ENCODE measurements around the gene NUDC. TPM values are rescaled to one million over a fixed set of nuclear protein-coding genes. Genes with fewer than 3 reads are reported as not detected.

Gene NUDC
- total RNA-seq, 2 donors from 2014 or later, result 103 to 120 TPM

- Mint-ChIP-seq H3K4me3 (peak within 1 kb of the TSS; percentile 85), H3K36me3 (ENCODE audit: low read depth) (peaks cover 60% of the 10 kb centered on the region), H3K9me3 (no peaks in the 10 kb centered on the region), H3K4me1 (peaks cover 11% of the 10 kb centered on the region), H3K27me3 (ENCODE audit: insufficient read depth) (no peaks in the 10 kb centered on the region), H3K27ac (peak within 1 kb of the TSS; percentile 94)
- 2 to 4% methylated on average over 48 to 89 of the region's 89 CpGs for WGBS, 2 experiments (ENCODE audit: insufficient coverage in 1 of 2, insufficient read length in 1 of 2)
- no peaks in the 10 kb centered on the region for H3K4me1 ChIP-seq (ENCODE audit: control insufficient read depth, insufficient read depth, low read length)
- peak within 1 kb of the TSS; percentile 91 for H3K4me3 ChIP-seq (ENCODE audit: low read length)
- H3K27me3 ChIP-seq (ENCODE audit: control insufficient read depth, insufficient read depth, low read length, poor library complexity, severe bottlenecking), result no peaks in the 10 kb centered on the region
- TF ChIP-seq, protein P1, sequence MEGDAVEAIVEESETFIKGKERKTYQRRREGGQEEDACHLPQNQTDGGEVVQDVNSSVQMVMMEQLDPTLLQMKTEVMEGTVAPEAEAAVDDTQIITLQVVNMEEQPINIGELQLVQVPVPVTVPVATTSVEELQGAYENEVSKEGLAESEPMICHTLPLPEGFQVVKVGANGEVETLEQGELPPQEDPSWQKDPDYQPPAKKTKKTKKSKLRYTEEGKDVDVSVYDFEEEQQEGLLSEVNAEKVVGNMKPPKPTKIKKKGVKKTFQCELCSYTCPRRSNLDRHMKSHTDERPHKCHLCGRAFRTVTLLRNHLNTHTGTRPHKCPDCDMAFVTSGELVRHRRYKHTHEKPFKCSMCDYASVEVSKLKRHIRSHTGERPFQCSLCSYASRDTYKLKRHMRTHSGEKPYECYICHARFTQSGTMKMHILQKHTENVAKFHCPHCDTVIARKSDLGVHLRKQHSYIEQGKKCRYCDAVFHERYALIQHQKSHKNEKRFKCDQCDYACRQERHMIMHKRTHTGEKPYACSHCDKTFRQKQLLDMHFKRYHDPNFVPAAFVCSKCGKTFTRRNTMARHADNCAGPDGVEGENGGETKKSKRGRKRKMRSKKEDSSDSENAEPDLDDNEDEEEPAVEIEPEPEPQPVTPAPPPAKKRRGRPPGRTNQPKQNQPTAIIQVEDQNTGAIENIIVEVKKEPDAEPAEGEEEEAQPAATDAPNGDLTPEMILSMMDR (conservative IDR thresholded peaks at IDR 0.05), result no peak
- H3K9ac ChIP-seq (ENCODE audit: extremely low read depth, low read length, poor library complexity, severe bottlenecking), result peak within 1 kb of the TSS; percentile 84
- peaks cover 71% of the 10 kb centered on the region for H3K36me3 ChIP-seq (ENCODE audit: control insufficient read depth, insufficient read depth, low read length)
- H3K9me3 ChIP-seq (ENCODE audit: control insufficient read depth, low read length), result no peaks in the 10 kb centered on the region
- H3K27ac ChIP-seq (ENCODE audit: low read depth, low read length), result peak within 1 kb of the TSS; percentile 66
- peak; percentile 90 for DNase-seq
Measured at GRCh38 chr1:26889551-26890466, 31.7 kb upstream of the NUDC start, which contains the start of gene GPN2. GPN2 (minus strand) TSS chr1:26890283; CDS start chr1:26890096, 187 bp downstream.

GRCh38 chr1:26890467-26890796, 31.1 kb upstream of the NUDC start:
- no peak for DNase-seq
- H3K9me3 Mint-ChIP-seq, result no peaks in the 10 kb centered on the region
- TF ChIP-seq, protein P1 (conservative IDR thresholded peaks at IDR 0.05), result no peak
- H3K36me3 ChIP-seq (ENCODE audit: control insufficient read depth, insufficient read depth, low read length), result peaks cover 67% of the 10 kb centered on the region
- H3K4me1 ChIP-seq (ENCODE audit: control insufficient read depth, insufficient read depth, low read length), result no peaks in the 10 kb centered on the region
- H3K4me3 Mint-ChIP-seq, result peak overlapping the region; percentile 85
- H3K9me3 ChIP-seq (ENCODE audit: control insufficient read depth, low read length), result no peaks in the 10 kb centered on the region
- 24 to 57% methylated on average over 9 to 12 of the region's 12 CpGs for WGBS, 2 experiments (ENCODE audit: insufficient coverage in 1 of 2, insufficient read length in 1 of 2)
- H3K36me3 Mint-ChIP-seq (ENCODE audit: low read depth), result peaks cover 60% of the 10 kb centered on the region
- H3K9ac ChIP-seq (ENCODE audit: extremely low read depth, low read length, poor library complexity, severe bottlenecking), result peak overlapping the region; percentile 84
- H3K4me3 ChIP-seq (ENCODE audit: low read length), result peak overlapping the region; percentile 91
- H3K4me1 Mint-ChIP-seq, result peaks cover 11% of the 10 kb centered on the region
- no peaks in the 10 kb centered on the region for H3K27me3 Mint-ChIP-seq (ENCODE audit: insufficient read depth)
- no peaks in the 10 kb centered on the region for H3K27me3 ChIP-seq (ENCODE audit: control insufficient read depth, insufficient read depth, low read length, poor library complexity, severe bottlenecking)
- H3K27ac ChIP-seq (ENCODE audit: low read depth, low read length), result peak overlapping the region; percentile 38
- H3K27ac Mint-ChIP-seq, result peak overlapping the region; percentile 94

- H3K4me3 ChIP-seq (ENCODE audit: low read length), result no peak overlapping the region
- Mint-ChIP-seq H3K27ac (peak overlapping the region; percentile 35), H3K4me3 (no peak overlapping the region), H3K9me3 (no peaks in the 10 kb centered on the region), H3K36me3 (ENCODE audit: low read depth) (peaks cover 56% of the 10 kb centered on the region), H3K27me3 (ENCODE audit: insufficient read depth) (no peaks in the 10 kb centered on the region), H3K4me1 (peaks cover 12% of the 10 kb centered on the region)
- H3K27me3 ChIP-seq (ENCODE audit: control insufficient read depth, insufficient read depth, low read length, poor library complexity, severe bottlenecking), result no peaks in the 10 kb centered on the region
- no peak overlapping the region for H3K9ac ChIP-seq (ENCODE audit: extremely low read depth, low read length, poor library complexity, severe bottlenecking)
- 94 to 98% methylated on average over 12 to 13 of the region's 13 CpGs for WGBS, 2 experiments (ENCODE audit: insufficient coverage in 1 of 2, insufficient read length in 1 of 2)
- H3K27ac ChIP-seq (ENCODE audit: low read depth, low read length), result no peak overlapping the region
- TF ChIP-seq, protein P1 (conservative IDR thresholded peaks at IDR 0.05), result no peak
- H3K4me1 ChIP-seq (ENCODE audit: control insufficient read depth, insufficient read depth, low read length), result no peaks in the 10 kb centered on the region
- H3K9me3 ChIP-seq (ENCODE audit: control insufficient read depth, low read length), result no peaks in the 10 kb centered on the region
- H3K36me3 ChIP-seq (ENCODE audit: control insufficient read depth, insufficient read depth, low read length), result peaks cover 56% of the 10 kb centered on the region
- DNase-seq, result no peak
Measured at GRCh38 chr1:26894263-26894662, 27.3 kb upstream of the NUDC start.

Measured in endodermal cell (in vitro differentiated cells).